ENCODE data around the gene TAF6. TPM values are rescaled to one million over a fixed set of nuclear protein-coding genes. Genes with fewer than 3 reads are reported as not detected.

Gene TAF6
- total and polyA plus RNA-seq, 9 of the 15 experiments (the other 6 are each of a cell fraction or from before 2014, with no cell fraction given): 0.78 to 78.7 (median 21.3) TPM

GRCh38 chr7:100101016-100101862 lies 17.9 kb downstream of the TAF6 start, which contains the start of the genes AP4M1 and MCM7 (continued):
- TF ChIP-seq MGA (IDR thresholded peaks at IDR 0.05): peak; percentile 96
- TF ChIP-seq CBFA2T2 (conservative IDR thresholded peaks at IDR 0.05): peak; percentile 84
- no peak; the same call in 1 of the 2 replicates for TF ChIP-seq TEAD4 (IDR thresholded peaks at IDR 0.05; ENCODE audit: low read length)
- TF ChIP-seq TEAD4 (CRISPR knock-in tag; IDR thresholded peaks at IDR 0.05; ENCODE audit: borderline replicate concordance): no peak
- peak; percentile 70; the same call in 1 of the 2 replicates for TF ChIP-seq ARID4B (CRISPR knock-in tag; IDR thresholded peaks at IDR 0.05)
- TF ChIP-seq ZEB2 (IDR thresholded peaks at IDR 0.05): no peak
- no peak for TF ChIP-seq ZNF586 (CRISPR knock-in tag; conservative IDR thresholded peaks at IDR 0.05)
- no peak for TF ChIP-seq KAT8 (IDR thresholded peaks at IDR 0.05; ENCODE audit: low read depth)
- no peak for TF ChIP-seq HNRNPK (IDR thresholded peaks at IDR 0.05; ENCODE audit: low read depth, low read length, poor library complexity, severe bottlenecking)
- TF ChIP-seq GTF2A2 (tag; IDR thresholded peaks at IDR 0.05): no peak
- no peak for TF ChIP-seq MED1 (CRISPR knock-in tag; IDR thresholded peaks at IDR 0.05; ENCODE audit: borderline replicate concordance)

All from K562 (cell line).